Endothelial cell of umbilical vein (primary cell): Measurements from ENCODE around the gene EDAR. TPM values are rescaled to one million over a fixed set of nuclear protein-coding genes. Genes with fewer than 3 reads are reported as not detected.

ENCODE experiments used
- BruUV-seq: library from RNA; stranded (reverse); fragments of 400-500 nt; replicated peaks from 2 replicates; lab custom pipeline; 2021; lab: Mats Ljungman, UMichigan
- CTCF ChIA-PET: fragments of 300-600, 350-600 bp; sonication (Branson Sonifier 250); formaldehyde crosslinking; loops from one replicate; lab custom pipeline; 2021; ENCODE audit warnings: antibody characterized with exemption, inconsistent platforms; lab: Charles Lee
- POLR2A ChIA-PET: fragments of 300-600, 350-600 bp; sonication (Branson Sonifier 250); formaldehyde crosslinking; loops from one replicate; lab custom pipeline; 2021; ENCODE audit warnings: antibody characterized with exemption, inconsistent platforms; lab: Charles Lee
- DNase-seq: peaks from one replicate; pipeline ENCODE4 v3.0.0-alpha.2; 2011; ENCODE audit warnings: low read depth, low spot score
- FAIRE-seq: peaks from 2 replicates; lab custom pipeline; 2011; peaks lifted over from hg19 to GRCh38; lab: Jason Lieb, UNC
- H2AFZ ChIP-seq: 2 replicates; pipeline ENCODE4 v1.6.0; 2012; ENCODE audit warnings: low read depth, low read length, control low read depth, inconsistent platforms
- H3K27ac ChIP-seq: 2 replicates; pipeline ENCODE4 v1.5.1; 2011; ENCODE audit warnings: low read depth, mild to moderate bottlenecking, control low read depth, low read length, moderate library complexity; ENCODE audit not compliant: insufficient read depth
- H3K27me3 ChIP-seq, 2 experiments: 2 replicates each; pipeline versions ENCODE4 v1.6.0 to v1.6.1; 2011; ENCODE audit warnings: low read length in 2 of 2, mixed read lengths in 1 of 2; ENCODE audit not compliant: control insufficient read depth in 2 of 2, insufficient read depth in 2 of 2
- H3K36me3 ChIP-seq, 2 experiments: 2 replicates in 1 of 2; 3 replicates in 1 of 2; pipeline ENCODE4 v1.5.1; 2011; ENCODE audit warnings: low read length in 2 of 2, mild to moderate bottlenecking in 1 of 2, moderate library complexity in 1 of 2; ENCODE audit not compliant: control insufficient read depth in 2 of 2, insufficient read depth in 2 of 2; ENCODE audit errors: extremely low read depth in 1 of 2
- H3K4me1 ChIP-seq: 3 replicates; pipeline ENCODE4 v1.5.1; 2011; ENCODE audit warnings: mild to moderate bottlenecking, low read length; ENCODE audit not compliant: control insufficient read depth, insufficient read depth; ENCODE audit errors: extremely low read depth
- H3K4me2 ChIP-seq: 2 replicates; pipeline ENCODE4 v1.6.1; 2011; ENCODE audit warnings: low read length, control low read depth, mixed read lengths; ENCODE audit not compliant: insufficient read depth
- H3K4me3 ChIP-seq, 3 experiments: fragments of 200-600 bp in 1 of 3; sonication (generic), shearing (Covaris generic) in 1 of 3; replicated peaks in 1 of 3; 2 replicates each; pipeline ENCODE4 v1.5.1; 2011 to 2016; ENCODE audit warnings: control low read depth in 3 of 3, low read length in 3 of 3, mild to moderate bottlenecking in 2 of 3, inconsistent platforms in 1 of 3, low read depth in 1 of 3, moderate library complexity in 1 of 3; ENCODE audit not compliant: insufficient read depth in 1 of 3
- H3K79me2 ChIP-seq: 2 replicates; pipeline ENCODE4 v1.6.0; 2012; ENCODE audit warnings: low read length, inconsistent platforms; ENCODE audit not compliant: control insufficient read depth, insufficient read depth
- H3K9ac ChIP-seq: replicated peaks from 2 replicates; pipeline ENCODE3; 2011; ENCODE audit warnings: low read length, control low read depth; ENCODE audit not compliant: insufficient read depth; ENCODE audit errors: extremely low read depth
- H3K9me1 ChIP-seq: replicated peaks from 3 replicates; pipeline ENCODE4 v1.6.0; 2011; ENCODE audit warnings: mild to moderate bottlenecking, low read length; ENCODE audit not compliant: control insufficient read depth, insufficient read depth; ENCODE audit errors: extremely low read depth
- H3K9me3 ChIP-seq: replicated peaks from 2 replicates; pipeline ENCODE4 v1.5.1; 2012; ENCODE audit warnings: low read length, inconsistent platforms; ENCODE audit not compliant: control insufficient read depth, insufficient read depth
- H4K20me1 ChIP-seq: replicated peaks from 2 replicates; pipeline ENCODE3; 2011; ENCODE audit warnings: mild to moderate bottlenecking, low read length; ENCODE audit not compliant: control insufficient read depth, insufficient read depth; ENCODE audit errors: extremely low read depth
- EZH2 ChIP-seq: IDR thresholded peaks from 2 replicates; pipeline ENCODE4 v1.6.1; 2012; ENCODE audit warnings: borderline replicate concordance, low read depth, mild to moderate bottlenecking, moderate library complexity, low read length, inconsistent platforms; ENCODE audit not compliant: severe bottlenecking
- FOS ChIP-seq: IDR thresholded peaks from 2 replicates; pipeline ENCODE4 v1.6.1; 2011; ENCODE audit warnings: mild to moderate bottlenecking, low read length, moderate library complexity, borderline replicate concordance; ENCODE audit not compliant: insufficient read depth
- GATA2 ChIP-seq: IDR thresholded peaks from 2 replicates; pipeline ENCODE4 v1.7.0; 2011; ENCODE audit warnings: low read depth, mild to moderate bottlenecking, moderate library complexity, mixed read lengths, low read length; ENCODE audit not compliant: insufficient read length, insufficient read depth
- JUN ChIP-seq: IDR thresholded peaks from 2 replicates; pipeline ENCODE4 v1.6.1; 2011; ENCODE audit warnings: borderline replicate concordance, low read depth; ENCODE audit not compliant: insufficient read length, insufficient read depth
- MAX ChIP-seq: IDR thresholded peaks from 2 replicates; pipeline ENCODE4 v1.6.1; 2011; ENCODE audit not compliant: insufficient read depth, insufficient read length
- MYC ChIP-seq: IDR thresholded peaks from one replicate; pipeline ENCODE4 v1.6.1; 2011; ENCODE audit warnings: mild to moderate bottlenecking, low read depth, low read length
- POLR2A ChIP-seq: IDR thresholded peaks from 2 replicates; pipeline ENCODE4 v1.6.1; 2012; ENCODE audit warnings: low read depth, mild to moderate bottlenecking, control low read depth, low read length
- POLR2AphosphoS5 ChIP-seq: IDR thresholded peaks from 2 replicates; pipeline ENCODE4 v1.6.1; 2012; ENCODE audit warnings: low read depth, mild to moderate bottlenecking, control low read depth, low read length, moderate library complexity; ENCODE audit not compliant: insufficient read depth
- dilution Hi-C: fragments of 300-500 bp; cut with MboI; formaldehyde crosslinking; loops from one replicate; pipeline ENCODE4 v1.15.0; 2019; ENCODE audit warnings: low sequenced_read_pairs; ENCODE audit not compliant: extremely low pct_ligation_motif_present
- intact Hi-C: fragments of 100-400 bp; cut with micrococcal nuclease; formaldehyde crosslinking; loops from one replicate; pipeline ENCODE4 v1.10.0; 2022
- polyA plus RNA-seq, 4 experiments: library from polyadenylated mRNA; depleted of rRNA in 3 of 4; stranded (reverse) in 3 of 4; unstranded in 1 of 4; fragments of >200 nt; gene quantifications; 2 replicates each; pipeline versions ENCODE4 v1.2.1 to v1.2.3, GENCODE V29; 2011 to 2012; ENCODE audit warnings: missing spikeins in 1 of 4
- total RNA-seq: library from RNA; stranded (reverse); gene quantifications from 2 replicates; pipeline ENCODE4 v1.2.3, GENCODE V29; 2021
- TF ChIP-seq, protein P1 (sequence below), 2 donors: IDR thresholded peaks; 1 replicate in 1 of 2; 2 replicates in 1 of 2; pipeline ENCODE4 v1.5.1; 2011; ENCODE audit warnings: low read length in 2 of 2, mild to moderate bottlenecking in 2 of 2, moderate library complexity in 2 of 2, control low read depth in 1 of 2, inconsistent platforms in 1 of 2, low read depth in 1 of 2; ENCODE audit not compliant: insufficient read depth in 1 of 2; ENCODE audit errors: extremely low read depth in 1 of 2

The EDAR gene
- total and polyA plus RNA-seq, 2 donors (not counting 3 experiments of a cell fraction or from before 2014, with no cell fraction given), result not detected

GRCh38 chr2:108958632-108959341, 30.2 kb downstream of the EDAR start:
- no peaks in the 10 kb centered on the region for H3K9me3 ChIP-seq
- no peaks in the 10 kb centered on the region for H4K20me1 ChIP-seq
- POLR2A ChIA-PET, result no interaction called here
- H3K4me2 ChIP-seq, result no peak overlapping the region
- DNase-seq (no peak), FAIRE-seq (no peak)
- no peak overlapping the region for H2AFZ ChIP-seq
- BruUV-seq, result no TSS peak
- H3K9me1 ChIP-seq, result no peaks in the 10 kb centered on the region
- H3K27me3 ChIP-seq, result peaks cover 3 to 9% of the 10 kb centered on the region in 2 experiments
- CTCF ChIA-PET, result interaction anchor here (0.8 kb wide), 1 partner anchor 12 kb away, joined by 4 read pairs; no protein-coding TSS in a partner anchor
- no peaks in the 10 kb centered on the region for H3K36me3 ChIP-seq
- no peak overlapping the region for H3K9ac ChIP-seq
- no peaks in the 10 kb centered on the region for H3K79me2 ChIP-seq
- dilution Hi-C loops, result no loop called here
- TF ChIP-seq EZH2, result no peak
- no peak for TF ChIP-seq POLR2A
- TF ChIP-seq MAX, result no peak
- no peak for TF ChIP-seq FOS
- TF ChIP-seq GATA2, result no peak
- no peak for TF ChIP-seq JUN
- TF ChIP-seq POLR2AphosphoS5, result no peak
- TF ChIP-seq MYC, result no peak
- TF ChIP-seq, protein P1, sequence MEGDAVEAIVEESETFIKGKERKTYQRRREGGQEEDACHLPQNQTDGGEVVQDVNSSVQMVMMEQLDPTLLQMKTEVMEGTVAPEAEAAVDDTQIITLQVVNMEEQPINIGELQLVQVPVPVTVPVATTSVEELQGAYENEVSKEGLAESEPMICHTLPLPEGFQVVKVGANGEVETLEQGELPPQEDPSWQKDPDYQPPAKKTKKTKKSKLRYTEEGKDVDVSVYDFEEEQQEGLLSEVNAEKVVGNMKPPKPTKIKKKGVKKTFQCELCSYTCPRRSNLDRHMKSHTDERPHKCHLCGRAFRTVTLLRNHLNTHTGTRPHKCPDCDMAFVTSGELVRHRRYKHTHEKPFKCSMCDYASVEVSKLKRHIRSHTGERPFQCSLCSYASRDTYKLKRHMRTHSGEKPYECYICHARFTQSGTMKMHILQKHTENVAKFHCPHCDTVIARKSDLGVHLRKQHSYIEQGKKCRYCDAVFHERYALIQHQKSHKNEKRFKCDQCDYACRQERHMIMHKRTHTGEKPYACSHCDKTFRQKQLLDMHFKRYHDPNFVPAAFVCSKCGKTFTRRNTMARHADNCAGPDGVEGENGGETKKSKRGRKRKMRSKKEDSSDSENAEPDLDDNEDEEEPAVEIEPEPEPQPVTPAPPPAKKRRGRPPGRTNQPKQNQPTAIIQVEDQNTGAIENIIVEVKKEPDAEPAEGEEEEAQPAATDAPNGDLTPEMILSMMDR (IDR thresholded peaks at IDR 0.05; ENCODE audit: extremely low read depth in 1 of 2, insufficient read depth in 1 of 2, low read depth in 1 of 2, low read length in 2 of 2), result no peak
- H3K4me1 ChIP-seq, result no peaks in the 10 kb centered on the region
- intact Hi-C loops, result no loop called here
- no peak overlapping the region for H3K4me3 ChIP-seq
- no peak overlapping the region for H3K27ac ChIP-seq
